Measurements from ENCODE around the gene RASA3.

The RASA3 gene

GRCh38 chr13:113976711-113977684, 155.4 kb downstream of the RASA3 start:
- no peak for DNase-seq

- no peak for DNase-seq
Measured at GRCh38 chr13:113975416-113975815, 157.0 kb downstream of the RASA3 start.

DNA sequence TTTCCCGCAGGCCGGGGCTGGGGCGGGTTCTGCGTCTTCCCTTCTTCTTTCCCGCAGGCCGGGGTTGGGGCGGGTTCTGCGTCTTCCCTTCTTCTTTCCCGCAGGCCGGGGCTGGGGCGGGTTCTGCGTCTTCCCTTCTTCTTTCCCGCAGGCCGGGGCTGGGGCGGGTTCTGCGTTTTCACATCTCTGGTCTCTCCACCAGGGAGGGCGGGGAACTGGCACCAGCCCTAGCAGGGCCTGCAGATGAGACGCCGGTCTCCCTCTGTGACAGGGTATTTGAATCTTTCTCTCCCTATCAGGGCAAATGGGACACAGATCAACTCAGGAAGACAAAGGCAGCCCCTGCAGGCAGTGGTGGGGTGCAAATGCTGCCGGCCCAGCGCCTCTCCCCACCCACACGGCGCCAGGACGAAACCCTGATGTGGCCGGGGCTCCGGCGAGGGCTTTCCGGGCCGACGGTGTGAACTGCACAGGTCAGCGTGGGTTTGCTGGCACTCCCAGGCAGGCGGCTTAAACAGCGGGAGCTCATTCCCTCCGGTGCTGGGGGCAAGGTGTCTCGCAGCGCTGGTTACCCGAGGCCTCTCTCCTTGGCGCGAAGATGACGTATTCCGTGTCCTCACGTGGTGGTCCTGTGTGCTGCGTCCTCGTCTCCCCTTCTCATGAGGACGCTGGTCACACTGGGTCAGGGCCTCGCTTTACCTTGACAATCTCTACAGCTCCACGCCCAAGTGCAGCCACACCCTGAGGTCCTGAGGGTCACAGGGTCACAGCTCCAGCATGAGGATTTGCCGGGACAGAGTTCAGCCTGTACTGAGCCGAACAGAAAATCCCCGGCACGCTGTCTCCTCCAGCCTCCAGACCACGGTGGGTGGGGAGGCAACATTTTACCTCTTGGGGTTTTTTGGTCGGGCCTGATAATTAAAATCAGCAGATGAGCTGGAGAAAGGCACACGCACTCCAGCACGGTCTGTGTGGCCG, 157.8 kb downstream of the RASA3 start:
- DNase-seq, result no peak

GRCh38 chr13:113973218-113974164, 158.9 kb downstream of the RASA3 start, which contains the start of gene C13orf46:
Gene C13orf46 (minus strand): TSS chr13:113974076. CDS start chr13:113973997, 79 bp downstream.
- DNase-seq, result no peak

DNA sequence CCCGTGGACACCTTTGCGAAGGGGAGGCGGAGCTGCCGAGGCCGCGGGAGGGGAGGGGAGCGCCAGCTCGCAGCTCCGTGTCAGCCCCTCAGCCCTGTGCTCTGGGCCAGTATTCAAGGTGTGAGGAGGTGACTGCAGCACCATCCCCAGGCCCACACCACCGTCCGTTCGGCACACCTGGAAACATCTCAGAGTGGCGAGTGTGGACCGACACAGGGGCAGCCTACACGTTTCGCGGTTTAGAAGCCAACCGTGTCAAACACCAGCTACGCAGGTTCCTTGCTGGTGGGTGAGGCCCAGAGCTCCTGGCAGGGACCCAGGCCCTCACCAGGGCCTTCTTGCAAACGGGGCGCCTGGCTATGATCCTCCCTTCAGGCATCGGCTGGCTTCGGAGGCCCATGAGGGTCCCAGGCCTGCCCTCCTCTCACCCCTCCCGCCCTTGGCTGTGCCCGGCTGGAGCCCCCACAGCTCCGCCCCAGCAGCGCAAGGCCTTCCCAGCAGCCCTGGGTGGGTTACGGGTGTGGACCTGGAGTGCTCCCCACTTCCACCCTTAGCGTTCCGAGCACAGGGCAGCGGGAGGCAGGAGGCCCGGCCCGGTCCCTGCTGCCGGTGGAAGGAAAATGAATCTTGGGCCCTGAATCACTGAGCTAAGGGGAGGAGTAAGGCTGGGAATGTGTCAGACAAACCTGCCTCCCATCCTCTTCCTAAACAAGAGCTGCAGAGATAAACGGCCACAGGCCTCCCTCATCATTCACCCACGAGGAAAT, 159.8 kb downstream of the RASA3 start:
- DNase-seq, result no peak

GRCh38 chr13:113971471-113972231, 160.8 kb downstream of the RASA3 start:
- DNase-seq, result no peak

- DNase-seq, result no peak
Measured at GRCh38 chr13:113970810-113971470, 161.5 kb downstream of the RASA3 start.

- DNase-seq, result no peak
Measured at GRCh38 chr13:113969973-113970611, 162.3 kb downstream of the RASA3 start.

DNA sequence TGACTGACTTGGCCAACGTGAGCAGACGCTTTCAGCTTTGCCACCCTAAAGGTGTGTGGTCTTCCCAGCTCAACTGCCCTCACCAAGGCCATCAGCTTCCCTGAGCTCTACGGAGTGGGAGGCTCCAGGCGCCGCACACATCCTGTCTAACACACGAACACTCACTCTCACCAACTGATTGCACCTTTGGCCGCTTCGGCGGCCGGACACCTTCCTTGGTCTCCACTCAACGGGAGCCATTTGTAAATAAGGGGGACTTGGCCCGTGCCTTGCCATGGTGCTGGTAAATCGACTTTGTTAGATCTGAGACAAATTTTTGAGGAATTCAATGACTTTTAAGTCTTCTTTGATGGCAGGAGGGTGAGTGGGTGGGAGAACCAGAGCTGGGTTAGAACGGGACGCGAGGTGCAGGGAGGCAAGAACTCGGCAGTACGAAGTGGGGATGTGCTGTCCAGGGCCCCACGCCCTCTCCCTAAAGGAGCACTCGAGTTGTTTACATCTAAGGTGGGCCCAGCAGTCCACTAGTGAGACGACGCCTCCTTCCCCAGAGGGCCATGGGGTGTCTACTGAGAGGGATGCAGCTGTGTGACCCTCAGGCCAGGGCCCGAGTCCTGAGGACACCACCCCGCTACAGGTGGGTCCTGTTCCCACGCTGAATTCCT, 163.0 kb downstream of the RASA3 start:
- no peak for DNase-seq

- DNase-seq, result no peak
Measured at GRCh38 chr13:113968463-113969310, 163.7 kb downstream of the RASA3 start.

DNA sequence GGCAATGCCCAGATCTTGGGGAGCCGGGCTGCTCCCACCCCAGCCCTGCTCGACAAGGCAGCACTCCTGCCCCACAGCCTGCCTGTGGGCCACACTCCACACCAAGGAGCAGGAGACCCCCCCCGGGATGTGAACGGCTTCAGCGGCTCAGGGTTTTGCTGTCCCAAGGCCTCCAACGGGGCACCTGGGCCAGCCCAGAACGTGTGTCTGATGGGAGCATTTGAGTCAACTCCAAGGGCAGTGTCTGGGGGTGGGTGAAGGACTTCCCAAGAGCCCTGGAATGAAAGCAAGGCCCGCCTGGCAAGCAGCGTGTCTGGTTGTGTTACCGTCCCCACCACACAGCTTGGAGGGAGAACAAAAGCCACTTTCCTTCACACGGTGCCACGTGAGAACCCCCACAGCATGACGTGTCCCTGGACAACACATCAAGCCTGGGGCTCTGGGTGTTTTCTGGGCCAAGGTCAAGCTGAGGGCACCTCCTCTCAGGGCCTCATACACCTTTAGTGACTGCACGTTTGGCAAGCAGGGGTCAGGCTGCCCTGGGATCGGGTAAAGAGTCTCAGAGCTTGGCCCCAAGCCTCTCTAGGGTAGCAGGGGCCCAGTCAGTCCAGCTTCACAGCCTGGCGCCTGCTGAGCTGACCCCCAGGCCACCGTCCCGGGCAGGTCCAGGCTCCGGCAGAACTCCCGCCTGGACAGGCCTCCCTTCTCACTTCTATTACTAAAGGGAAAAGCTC, 164.5 kb downstream of the RASA3 start:
- no peak for DNase-seq

DNA sequence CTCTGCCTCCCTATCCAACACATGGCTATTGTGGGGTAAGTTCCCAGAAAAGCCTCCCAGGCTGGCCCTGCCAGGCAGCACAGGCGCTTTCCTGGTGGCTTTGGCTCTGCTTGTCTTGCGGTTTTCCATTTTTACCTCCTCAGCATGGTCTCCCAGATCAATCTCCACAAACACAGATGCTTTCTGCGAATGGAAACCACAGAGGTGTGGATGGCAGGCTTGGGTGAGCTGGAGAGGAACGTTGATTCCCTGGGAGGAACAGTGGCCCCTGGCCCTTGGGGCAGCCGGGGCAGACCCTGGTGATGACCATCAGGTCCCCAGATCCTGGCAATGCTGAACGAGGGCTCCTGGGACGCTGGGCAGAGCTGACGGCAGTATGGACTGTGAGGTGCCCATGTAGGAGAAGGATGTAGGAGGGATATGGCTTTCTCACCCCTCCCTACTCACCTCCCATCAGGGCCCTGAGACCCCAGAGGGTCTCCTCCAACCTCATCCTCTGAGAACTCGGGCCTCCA, 165.2 kb downstream of the RASA3 start:
- DNase-seq, result no peak

GRCh38 chr13:113965968-113966884, 166.2 kb downstream of the RASA3 start:
- no peak for DNase-seq

GRCh38 chr13:113965383-113965874, 167.0 kb downstream of the RASA3 start:
- no peak for DNase-seq

- DNase-seq, result no peak
Measured at GRCh38 chr13:113964251-113964995, 168.0 kb downstream of the RASA3 start.

Data from stimulated activated naive CD4-positive, alpha-beta T cell (primary cell).